Germinal center (tissue), 1 donor: ENCODE data around the gene POMGNT1.

Experiments used
- DNase-seq: peaks from one replicate; pipeline ENCODE4 v3.0.0; 2012; ENCODE audit warnings: mixed read lengths, low spot score

POMGNT1 gene

GRCh38 chr1:46210561-46210960, 12.3 kb upstream of the POMGNT1 start:
- DNase-seq: no peak

GRCh38 chr1:46206399-46206798, 8.2 kb upstream of the POMGNT1 start:
- no peak for DNase-seq

GRCh38 chr1:46205791-46206190, 7.6 kb upstream of the POMGNT1 start:
- DNase-seq: no peak

- no peak for DNase-seq
These were observed 6.9 kb upstream of the POMGNT1 start for GRCh38 chr1:46205141-46205540.

GRCh38 chr1:46204406-46204742, 6.1 kb upstream of the POMGNT1 start:
- no peak for DNase-seq

GRCh38 chr1:46203738-46204405, 5.6 kb upstream of the POMGNT1 start:
- no peak for DNase-seq

- DNase-seq: no peak
These were observed 1.1 kb upstream of the POMGNT1 start for GRCh38 chr1:46199233-46199749.

GRCh38 chr1:46197560-46197963, 672 bp downstream of the POMGNT1 start:
- DNase-seq: no peak

GRCh38 chr1:46196609-46197008, 1.6 kb downstream of the POMGNT1 start:
- DNase-seq: no peak

GRCh38 chr1:46194641-46195193, 3.5 kb downstream of the POMGNT1 start:
- no peak for DNase-seq

- no peak for DNase-seq
These were observed 4.2 kb downstream of the POMGNT1 start for GRCh38 chr1:46193984-46194570.

- DNase-seq: no peak
These were observed 4.9 kb downstream of the POMGNT1 start for GRCh38 chr1:46193285-46193684.

GRCh38 chr1:46192171-46192570, 6.1 kb downstream of the POMGNT1 start:
- DNase-seq: no peak

GRCh38 chr1:46191033-46191701, 7.1 kb downstream of the POMGNT1 start:
- DNase-seq: no peak

GRCh38 chr1:46190539-46190938, 7.7 kb downstream of the POMGNT1 start:
- no peak for DNase-seq

GRCh38 chr1:46188295-46189030, 9.8 kb downstream of the POMGNT1 start:
- no peak for DNase-seq

- DNase-seq: no peak
These were observed 10.9 kb downstream of the POMGNT1 start for GRCh38 chr1:46187106-46187869.

GRCh38 chr1:46186076-46186475, 12.2 kb downstream of the POMGNT1 start:
- no peak for DNase-seq

GRCh38 chr1:46184920-46185658, 13.1 kb downstream of the POMGNT1 start:
- DNase-seq: no peak

- peak; percentile 31 for DNase-seq
These were observed 14.2 kb downstream of the POMGNT1 start for GRCh38 chr1:46183926-46184557.
